GM19240 (cell line): ENCODE measurements around the gene GAK.

ENCODE experiments used
- DNase-seq: peaks from one replicate; pipeline ENCODE4 v3.0.0; 2011; ENCODE audit warnings: low spot score; ENCODE audit not compliant: insufficient read length

The GAK gene

DNA sequence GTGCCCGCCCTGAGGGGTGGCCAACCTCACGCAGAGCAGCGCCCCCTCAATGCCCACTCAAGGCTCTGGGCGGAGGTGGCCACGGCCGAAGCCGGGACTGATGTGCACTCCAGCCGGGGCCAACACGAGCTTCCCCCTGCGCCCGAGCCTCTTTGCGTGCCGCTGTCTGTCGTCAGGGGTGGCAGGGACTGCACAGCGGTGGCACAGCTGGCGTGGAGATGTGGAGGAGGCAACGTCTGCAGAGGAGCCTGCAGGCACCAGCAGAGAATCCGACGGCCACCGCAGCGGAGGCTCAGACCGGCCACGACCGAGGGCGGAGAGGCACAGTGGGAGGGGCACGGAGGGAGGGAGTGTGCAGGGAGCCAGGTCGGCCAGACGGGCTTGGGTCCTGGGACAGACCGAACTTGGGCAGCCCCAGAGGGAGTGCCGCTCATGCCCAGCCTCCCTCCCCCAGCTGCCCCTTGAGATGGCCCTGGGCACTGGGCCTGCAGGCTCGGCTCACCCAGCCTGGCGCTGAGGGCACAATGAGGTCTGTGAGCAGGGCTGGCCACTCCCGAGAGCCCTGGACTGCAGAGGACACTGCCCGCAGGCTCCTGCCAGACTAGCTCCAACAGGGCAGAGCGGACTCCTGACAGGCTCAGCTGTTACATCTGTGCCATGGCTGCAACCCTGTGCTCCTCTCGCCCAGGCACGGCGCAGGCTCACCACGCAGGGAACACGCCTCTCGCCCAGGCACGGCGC, 59.7 kb downstream of the GAK start:
- no peak for DNase-seq

DNA sequence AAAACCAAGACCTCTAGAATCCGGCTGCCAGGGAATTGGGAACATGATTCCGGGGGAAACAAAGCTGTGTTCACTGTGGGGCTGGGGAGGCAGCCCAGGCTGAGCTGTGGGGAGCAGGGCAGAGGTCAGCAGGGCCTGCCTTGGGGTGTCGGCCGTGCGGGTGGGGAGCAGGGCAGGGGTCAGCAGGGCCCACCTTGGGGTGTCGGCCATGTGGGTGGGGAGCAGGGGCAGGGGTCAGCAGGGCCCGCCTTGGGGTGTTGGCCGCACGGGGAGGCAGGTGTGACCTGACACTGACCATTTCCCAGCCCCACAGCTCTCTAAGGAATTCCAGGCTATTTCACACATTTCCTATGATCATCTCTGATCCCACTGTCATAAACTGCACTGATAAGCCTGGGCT, 60.6 kb downstream of the GAK start:
- no peak for DNase-seq

- DNase-seq, result no peak
Measured at GRCh38 chr4:870951-871350, 61.2 kb downstream of the GAK start.

DNA sequence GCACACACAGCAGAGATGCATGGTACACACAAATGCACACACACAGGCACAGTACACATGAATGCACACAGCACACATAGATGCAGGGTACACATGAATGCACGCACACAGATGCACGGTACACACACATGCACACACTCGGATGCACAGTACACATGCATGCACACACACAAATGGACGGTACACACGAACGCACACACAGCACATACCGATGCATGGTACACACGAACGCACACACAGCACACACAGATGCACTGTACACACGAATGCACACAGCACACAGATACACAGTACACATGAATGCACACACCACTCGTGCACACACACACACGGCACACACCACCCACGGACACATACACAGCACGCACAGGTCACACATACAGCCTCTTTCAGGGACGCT, 62.3 kb downstream of the GAK start:
- DNase-seq, result no peak

GRCh38 chr4:868421-868820, 63.7 kb downstream of the GAK start:
- DNase-seq, result no peak

GRCh38 chr4:867526-868250, 64.4 kb downstream of the GAK start:
- DNase-seq, result no peak

DNA sequence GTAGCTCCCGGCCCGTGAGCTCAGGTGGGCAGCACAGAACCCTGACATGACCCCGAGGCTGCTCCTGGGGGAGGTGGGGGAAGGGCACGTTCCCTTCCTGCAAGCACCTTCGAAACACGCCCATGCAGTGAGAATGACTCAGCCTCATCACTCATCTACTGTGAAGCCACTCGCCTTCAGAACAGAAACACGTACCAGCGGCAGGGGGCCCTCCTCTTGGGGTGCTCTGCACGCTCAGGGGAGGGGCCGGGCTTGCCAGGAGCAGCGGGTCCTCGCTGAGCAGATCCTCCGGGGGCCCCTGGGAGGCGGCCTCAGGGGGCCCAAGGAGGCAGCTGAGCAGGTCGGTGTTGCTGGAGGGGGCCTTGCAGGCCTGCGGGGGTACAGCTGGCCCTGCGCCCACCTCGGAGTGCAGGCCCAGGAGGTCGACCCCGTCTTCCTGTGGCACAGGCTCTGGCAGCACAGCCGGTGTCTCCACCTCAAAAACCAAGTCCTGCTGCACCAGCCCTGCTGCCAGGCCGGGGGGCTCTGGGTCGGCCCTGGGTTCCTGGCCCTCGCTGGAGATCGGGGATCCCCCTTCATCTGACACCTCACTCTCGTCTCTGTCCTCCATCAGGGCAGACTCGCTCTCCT, 65.2 kb downstream of the GAK start:
- no peak for DNase-seq

- no peak for DNase-seq
Measured at GRCh38 chr4:866068-866760, 65.9 kb downstream of the GAK start.

DNA sequence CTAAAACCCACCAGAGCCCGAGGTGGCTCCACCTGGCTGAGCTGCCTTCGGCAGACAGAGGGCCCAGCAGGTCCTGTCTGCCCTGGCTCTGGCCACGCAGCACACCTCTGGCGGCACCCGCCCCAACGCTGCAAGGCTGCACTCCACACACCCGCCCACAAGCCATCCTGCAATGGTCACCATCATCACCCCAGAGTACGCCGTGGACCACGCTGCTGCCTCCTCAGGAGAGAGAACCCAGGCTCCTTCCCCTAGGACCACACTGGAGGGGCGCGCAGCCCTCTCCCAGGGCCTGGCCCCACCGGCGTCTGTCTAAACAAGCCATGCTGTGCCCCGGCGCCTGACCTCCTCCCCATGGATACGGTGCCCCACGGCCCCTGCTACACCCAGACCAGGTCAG, 66.5 kb downstream of the GAK start:
- DNase-seq, result no peak

DNA sequence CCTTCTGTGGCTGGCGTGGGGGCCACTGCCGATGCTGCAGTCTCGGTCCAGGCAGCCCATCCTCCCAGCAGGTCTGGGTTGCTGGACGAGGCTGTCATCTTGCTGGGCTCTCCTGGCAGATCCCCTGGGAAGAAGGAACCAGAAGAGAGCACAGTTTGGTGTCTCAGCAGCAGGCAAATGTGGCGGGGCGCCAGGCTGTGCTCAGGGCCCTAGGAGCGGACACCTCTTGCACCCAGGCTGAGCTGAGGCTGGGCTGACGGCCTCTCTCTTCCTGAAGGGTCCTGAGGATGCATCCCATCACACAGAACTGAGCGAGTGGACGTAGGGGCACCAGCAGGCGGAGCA, 67.0 kb downstream of the GAK start:
- no peak for DNase-seq

DNA sequence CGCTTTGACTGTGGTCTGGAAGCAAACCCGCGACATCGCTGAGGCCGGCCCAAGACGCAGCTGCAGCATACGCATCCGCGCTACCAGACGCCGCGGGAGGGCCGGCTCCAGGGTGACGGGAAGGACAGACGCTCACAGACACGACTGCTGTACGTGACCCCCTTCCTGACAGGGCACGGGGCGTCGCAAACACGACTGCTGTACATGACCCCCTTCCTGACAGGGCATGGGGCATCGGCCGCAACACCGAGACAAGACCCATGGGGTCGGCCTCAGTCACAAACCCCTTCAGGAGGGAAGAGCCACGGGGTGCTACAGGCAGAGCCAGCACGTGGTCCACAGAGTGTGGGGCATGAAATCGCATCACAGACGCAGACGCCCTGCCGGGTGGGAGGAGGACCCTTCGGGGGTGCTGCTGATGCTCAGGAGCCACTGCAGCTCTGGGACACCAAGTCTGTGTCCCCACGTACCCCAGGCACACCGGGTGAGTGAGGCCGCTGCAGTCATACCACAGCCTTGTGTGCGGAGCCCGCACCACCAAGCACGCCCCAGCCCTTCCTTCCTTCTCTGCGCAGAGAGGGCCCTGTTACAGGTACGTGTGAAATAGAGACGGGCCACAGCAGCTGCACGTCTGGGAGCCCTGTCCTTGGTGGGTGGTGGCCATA, 67.5 kb downstream of the GAK start:
- DNase-seq, result no peak

DNA sequence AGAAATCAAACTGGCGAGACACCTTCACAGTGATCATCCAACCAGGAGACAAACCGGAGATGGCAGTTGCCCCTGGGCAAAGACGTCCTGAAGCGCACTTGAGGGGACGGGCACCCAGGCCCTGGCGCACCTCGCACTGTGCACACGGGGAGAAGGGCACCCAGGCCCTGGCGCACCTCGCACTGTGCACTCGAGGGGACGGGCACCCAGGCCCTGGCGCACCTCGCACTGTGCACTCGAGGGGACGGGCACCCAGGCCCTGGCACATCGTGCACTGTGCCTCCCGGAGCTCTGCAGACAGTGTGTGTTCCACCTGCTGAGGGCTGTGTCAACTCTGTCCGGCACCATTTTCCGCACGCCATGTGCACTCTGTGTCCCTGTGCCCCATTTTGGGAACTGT, 71.6 kb downstream of the GAK start:
- no peak for DNase-seq

DNA sequence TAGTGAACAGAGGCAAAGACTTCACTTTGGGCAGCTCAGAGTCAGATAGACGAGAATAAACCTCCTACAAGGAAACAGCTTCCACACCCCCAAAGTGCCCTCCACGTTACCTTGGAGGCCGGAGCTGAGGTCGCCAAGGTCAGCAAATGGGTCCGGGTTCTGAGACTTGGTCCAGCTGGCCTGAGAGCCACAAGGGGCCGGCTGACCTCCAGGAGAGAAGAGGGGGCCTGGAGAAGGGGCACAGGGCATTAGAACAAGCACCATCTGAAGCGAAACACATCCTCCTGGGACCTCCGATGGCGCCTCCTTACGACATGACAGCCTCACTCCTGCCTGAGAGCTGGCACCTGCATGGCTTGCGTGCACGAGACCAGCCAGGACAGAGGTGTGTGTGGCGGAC, 72.6 kb downstream of the GAK start:
- no peak for DNase-seq

DNA sequence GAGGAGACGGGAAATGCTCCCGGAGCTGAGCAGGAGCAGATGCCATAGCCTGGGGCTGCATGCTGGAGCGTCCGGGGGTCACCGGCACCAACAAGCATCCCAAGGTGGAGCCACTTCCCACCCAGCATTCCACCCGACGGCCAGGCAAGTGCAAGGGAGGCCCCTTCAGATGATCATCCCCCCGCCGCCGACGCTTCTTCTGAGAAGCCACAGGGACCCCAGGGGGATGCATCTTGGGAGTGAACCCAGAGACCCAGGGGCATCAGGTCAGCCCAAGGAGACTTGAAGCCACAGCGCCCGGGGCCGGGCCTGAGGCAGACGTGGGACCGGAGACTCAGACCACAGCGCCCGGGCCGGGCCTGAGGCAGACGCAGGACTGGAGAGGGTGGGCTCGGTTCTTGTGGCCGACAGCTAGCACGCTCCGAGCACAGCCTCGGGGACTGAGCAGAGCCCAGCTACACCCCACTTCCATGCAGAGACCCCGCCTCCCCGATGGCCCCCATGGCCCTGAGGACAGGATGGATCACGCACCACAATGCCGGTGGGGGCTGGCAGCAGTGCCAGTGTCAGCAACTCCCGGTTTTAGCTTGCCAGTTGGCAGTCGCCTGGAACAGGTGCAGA, 73.2 kb downstream of the GAK start:
- no peak for DNase-seq

GRCh38 chr4:858041-858481, 74.1 kb downstream of the GAK start:
- no peak for DNase-seq

GRCh38 chr4:857461-857860, 74.7 kb downstream of the GAK start:
- DNase-seq, result no peak

- DNase-seq, result no peak
Measured at GRCh38 chr4:856225-856901, 75.8 kb downstream of the GAK start.

- no peak for DNase-seq
Measured at GRCh38 chr4:855880-856224, 76.3 kb downstream of the GAK start.

GRCh38 chr4:854356-854755, 77.8 kb downstream of the GAK start:
- DNase-seq, result no peak

- no peak for DNase-seq
Measured at GRCh38 chr4:853416-853781, 78.7 kb downstream of the GAK start.
